Measurements from ENCODE around the gene MVD. TPM values are rescaled to one million over a fixed set of nuclear protein-coding genes. Genes with fewer than 3 reads are reported as not detected.

Gene MVD
- total RNA-seq, 4 donors from 2014 or later: 20.7 to 52.5 (median 43.2) TPM

- intact Hi-C loops (cut with DNase I): no loop called here
- DNase-seq: no peak
- WGBS, 2 donors: 87 to 90% methylated on average over 10 of the region's 10 CpGs
- Histone ChIP-seq H3K4me1 (peaks cover 5 to 10% of the 10 kb centered on the region in 2 donors), H3K4me3 (replicated peaks in 1 of 3) (no peak overlapping the region), H3K27me3 (no peaks in the 10 kb centered on the region), H3K36me3 (no peaks in the 10 kb centered on the region), H3K9me3 (no peaks in the 10 kb centered on the region), H3K27ac (no peak overlapping the region)
- TF ChIP-seq POLR2A (IDR thresholded peaks at IDR 0.05): no peak
- TF ChIP-seq CTCF (IDR thresholded peaks at IDR 0.05): no peak
Observed at GRCh38 chr16:88661468-88661867, 1.4 kb downstream of the MVD start.

GRCh38 chr16:88659160-88659559 lies 3.7 kb downstream of the MVD start:
- peaks cover 5 to 10% of the 10 kb centered on the region in 2 donors for H3K4me1 ChIP-seq
- 93 to 94% methylated on average over 23 to 25 of the region's 25 CpGs for WGBS, 2 donors
- H3K4me3 ChIP-seq (replicated peaks in 1 of 3): no peak overlapping the region
- H3K9me3 ChIP-seq: no peaks in the 10 kb centered on the region
- no peak for DNase-seq
- TF ChIP-seq CTCF (IDR thresholded peaks at IDR 0.05) (no peak), POLR2A (IDR thresholded peaks at IDR 0.05) (no peak)
- no peaks in the 10 kb centered on the region for H3K27me3 ChIP-seq
- H3K27ac ChIP-seq: no peak overlapping the region
- intact Hi-C loops (cut with DNase I): loop anchor here (10.0 kb wide), 2 partner anchors 84 to 214 kb away; partner anchors contain the start of gene ZC3H18
- H3K36me3 ChIP-seq: no peaks in the 10 kb centered on the region

GRCh38 chr16:88658714-88659113 lies 4.2 kb downstream of the MVD start:
- no peak overlapping the region for H3K4me3 ChIP-seq (replicated peaks in 1 of 3)
- WGBS, 2 donors: 88 to 89% methylated on average over 12 to 13 of the region's 15 CpGs
- intact Hi-C loops (cut with DNase I): loop anchor here (10.0 kb wide), 2 partner anchors 84 to 214 kb away; partner anchors contain the start of gene ZC3H18
- no peak for DNase-seq
- no peak overlapping the region for H3K27ac ChIP-seq
- H3K27me3 ChIP-seq: no peaks in the 10 kb centered on the region
- no peaks in the 10 kb centered on the region for H3K9me3 ChIP-seq
- H3K4me1 ChIP-seq: peaks cover 5 to 6% of the 10 kb centered on the region in 2 donors
- no peak for TF ChIP-seq CTCF (IDR thresholded peaks at IDR 0.05)
- TF ChIP-seq POLR2A (IDR thresholded peaks at IDR 0.05): no peak
- H3K36me3 ChIP-seq: no peaks in the 10 kb centered on the region

- Histone ChIP-seq H3K4me1 (peaks cover 4 to 5% of the 10 kb centered on the region in 2 donors), H3K27ac (no peak overlapping the region), H3K27me3 (no peaks in the 10 kb centered on the region), H3K36me3 (no peaks in the 10 kb centered on the region), H3K9me3 (no peaks in the 10 kb centered on the region), H3K4me3 (replicated peaks in 1 of 3) (no peak overlapping the region)
- intact Hi-C loops (cut with DNase I): loop anchor here (10.0 kb wide), 2 partner anchors 83 to 213 kb away; partner anchors contain the start of gene ZC3H18
- DNase-seq: no peak
- TF ChIP-seq CTCF (IDR thresholded peaks at IDR 0.05) (no peak), POLR2A (IDR thresholded peaks at IDR 0.05) (no peak)
- 94 to 95% methylated on average over 3 to 19 of the region's 19 CpGs for WGBS, 2 donors
Observed at GRCh38 chr16:88657371-88657770, 5.5 kb downstream of the MVD start.

GRCh38 chr16:88656291-88656980 lies 6.5 kb downstream of the MVD start:
- no peaks in the 10 kb centered on the region for H3K27me3 ChIP-seq
- intact Hi-C loops (cut with DNase I): loop anchor here (10.0 kb wide), 2 partner anchors 82 to 212 kb away; partner anchors contain the start of gene ZC3H18
- no peaks in the 10 kb centered on the region for H3K9me3 ChIP-seq
- TF ChIP-seq POLR2A (IDR thresholded peaks at IDR 0.05): no peak
- no peak for TF ChIP-seq CTCF (IDR thresholded peaks at IDR 0.05)
- H3K4me3 ChIP-seq (replicated peaks in 1 of 3): no peak overlapping the region
- DNase-seq: no peak
- peaks cover 4 to 8% of the 10 kb centered on the region in 2 donors for H3K4me1 ChIP-seq
- H3K27ac ChIP-seq: no peak overlapping the region
- no peaks in the 10 kb centered on the region for H3K36me3 ChIP-seq
- 78 to 87% methylated on average over 14 to 23 of the region's 25 CpGs for WGBS, 2 donors

All from thyroid gland (tissue), 4 donors.